A673 (cell line): ENCODE data around the gene TIGD7. TPM values are rescaled to one million over a fixed set of nuclear protein-coding genes. Genes with fewer than 3 reads are reported as not detected.
A peak's percentile ranks its signal among the peaks of the same experiment; 100 is the strongest.

Experiments used
- BruUV-seq: library from RNA; stranded (reverse); fragments of 400-500 nt; replicated peaks from 2 replicates; lab custom pipeline; 2021; lab: Mats Ljungman, UMichigan
- CTCF ChIA-PET: fragments of 300-600 bp; sonication (Branson Sonifier 250); formaldehyde crosslinking; loops from one replicate; lab custom pipeline; 2022; ENCODE audit warnings: antibody characterized with exemption; lab: Charles Lee
- POLR2A ChIA-PET: fragments of 300-600 bp; sonication (Branson Sonifier 250); formaldehyde crosslinking; loops from one replicate; lab custom pipeline; 2022; ENCODE audit warnings: antibody characterized with exemption; ENCODE audit not compliant: low non-redundant PET; lab: Charles Lee
- DNase-seq: peaks from one replicate; pipeline ENCODE4 v3.0.0-alpha.2; 2015; ENCODE audit warnings: low spot score
- H3K27ac ChIP-seq: fragments of 200-600 bp; sonication (generic); 2 replicates; pipeline ENCODE4 v1.5.1; 2016; ENCODE audit warnings: mixed run types, low read depth, mild to moderate bottlenecking, mixed read lengths, antibody characterized with exemption, low read length; ENCODE audit not compliant: poor library complexity, severe bottlenecking
- H3K27me3 ChIP-seq: fragments of 200-600 bp; sonication (generic); replicated peaks from 2 replicates; pipeline ENCODE4 v1.6.1; 2017; ENCODE audit warnings: mixed run types, low read depth, mild to moderate bottlenecking, mixed read lengths, antibody characterized with exemption, low read length; ENCODE audit not compliant: insufficient read depth, poor library complexity
- H3K36me3 ChIP-seq: fragments of 200-600 bp; sonication (generic); 2 replicates; pipeline ENCODE4 v1.6.1; 2016; ENCODE audit warnings: mixed run types, mild to moderate bottlenecking, mixed read lengths, antibody characterized with exemption, low read length; ENCODE audit not compliant: insufficient read depth, poor library complexity, severe bottlenecking
- H3K4me1 ChIP-seq: fragments of 200-600 bp; sonication (generic); 2 replicates; pipeline ENCODE4 v1.6.1; 2017; ENCODE audit warnings: mixed run types, mild to moderate bottlenecking, mixed read lengths, antibody characterized with exemption, low read length; ENCODE audit not compliant: insufficient read depth, poor library complexity, severe bottlenecking
- H3K4me3 ChIP-seq: fragments of 200-600 bp; sonication (generic); 2 replicates; pipeline ENCODE4 v1.5.1; 2016; ENCODE audit warnings: low read depth, mixed run types, mild to moderate bottlenecking, mixed read lengths, low read length; ENCODE audit not compliant: poor library complexity, severe bottlenecking
- H3K9me3 ChIP-seq: fragments of 200-600 bp; sonication (generic); 2 replicates; pipeline ENCODE4 v1.6.1; 2016; ENCODE audit warnings: mixed run types, low read depth, mild to moderate bottlenecking, mixed read lengths, antibody characterized with exemption, low read length; ENCODE audit not compliant: poor library complexity, severe bottlenecking
- CTCF ChIP-seq: fragments of 300-800, 200-600 bp; sonication (generic); conservative IDR thresholded peaks from 2 replicates; pipeline ENCODE4 v1.5.1; 2017; ENCODE audit warnings: low read depth, mild to moderate bottlenecking, antibody characterized with exemption, low read length, moderate library complexity, mixed read lengths
- EZH2 ChIP-seq: fragments of 200-600 bp; sonication (generic); IDR thresholded peaks from 2 replicates; pipeline ENCODE4 v1.6.1; 2017; ENCODE audit warnings: borderline replicate concordance, low read depth, mild to moderate bottlenecking, mixed read lengths, antibody characterized with exemption, low read length; ENCODE audit not compliant: poor library complexity, severe bottlenecking
- intact Hi-C: fragments of 100-400 bp; cut with micrococcal nuclease; formaldehyde crosslinking; loops from one replicate; pipeline ENCODE4 v1.10.0; 2022; ENCODE audit not compliant: unreplicated experiment
- total RNA-seq: library from RNA; stranded (reverse); gene quantifications from 2 replicates; pipeline ENCODE4 v1.2.3, GENCODE V29; 2021

The TIGD7 gene
- total RNA-seq, 1 experiment from 2014 or later: 7.9 TPM

- TF ChIP-seq EZH2 (no peak), CTCF (no peak)
- peaks cover 77% of the 10 kb centered on the region for H3K9me3 ChIP-seq
These were observed 848 bp upstream of the TIGD7 start for GRCh38 chr16:3306078-3306477.

DNA sequence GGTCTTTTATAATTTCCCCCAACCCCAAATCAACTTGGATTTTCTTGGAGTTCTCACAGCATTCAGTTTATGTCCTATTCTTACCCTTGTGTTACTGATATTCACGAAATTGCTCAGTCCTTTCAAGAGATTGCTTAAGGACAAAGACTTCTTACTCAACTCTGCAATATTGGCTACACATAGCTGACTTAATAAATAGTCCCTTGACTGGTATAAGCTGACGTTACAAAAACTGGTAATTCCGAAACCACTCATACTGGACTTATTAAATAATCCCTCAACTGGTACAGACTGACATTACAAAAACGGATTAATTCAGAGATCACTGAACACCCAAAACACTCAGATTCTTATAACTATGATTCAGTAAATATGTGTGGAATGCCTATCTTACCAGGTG, 860 bp downstream of the TIGD7 start:
- TF ChIP-seq CTCF (no peak), EZH2 (no peak)
- H3K4me1 ChIP-seq: peaks cover 6% of the 10 kb centered on the region
- H3K27me3 ChIP-seq: no peaks in the 10 kb centered on the region
- H3K4me3 ChIP-seq: peak overlapping the region; percentile 61
- no TSS peak for BruUV-seq
- H3K9me3 ChIP-seq: peaks cover 78% of the 10 kb centered on the region
- no peak for DNase-seq
- CTCF ChIA-PET: no interaction called here
- POLR2A ChIA-PET: no interaction called here
- H3K27ac ChIP-seq: no peak overlapping the region
- H3K36me3 ChIP-seq: peaks cover 50% of the 10 kb centered on the region
- intact Hi-C loops: no loop called here

More at GRCh38 chr16:3306078-3306477, 848 bp upstream of the TIGD7 start:
- CTCF ChIA-PET: no interaction called here
- peaks cover 6% of the 10 kb centered on the region for H3K4me1 ChIP-seq
- H3K4me3 ChIP-seq: peak overlapping the region; percentile 61
- H3K27me3 ChIP-seq: no peaks in the 10 kb centered on the region
- H3K27ac ChIP-seq: peak overlapping the region; percentile 90
- POLR2A ChIA-PET: no interaction called here
- no peak for DNase-seq
- BruUV-seq: TSS peak; percentile 33
- peaks cover 52% of the 10 kb centered on the region for H3K36me3 ChIP-seq
- intact Hi-C loops: no loop called here

GRCh38 chr16:3295783-3296182, 9.4 kb downstream of the TIGD7 start:
- BruUV-seq: no TSS peak
- Histone ChIP-seq H3K36me3 (peaks cover 46% of the 10 kb centered on the region), H3K9me3 (peaks cover 83% of the 10 kb centered on the region), H3K27me3 (no peaks in the 10 kb centered on the region), H3K27ac (no peak overlapping the region), H3K4me3 (no peak overlapping the region), H3K4me1 (no peaks in the 10 kb centered on the region)
- POLR2A ChIA-PET: no interaction called here
- TF ChIP-seq EZH2 (no peak), CTCF (no peak)
- DNase-seq: no peak
- intact Hi-C loops: no loop called here
- CTCF ChIA-PET: no interaction called here
